Activated gamma-delta T cell treated with anti-CD3 and anti-CD28 coated beads, Interleukin-2, amount 50 U/mL, for 16 hours (primary cell): Measurements from ENCODE around the gene DMBT1.
A peak's percentile ranks its signal among the peaks of the same experiment; 100 is the strongest.
"Not testable (repeated sequence)": the region's sequence is repeated elsewhere in the genome, so short reads cannot be mapped to it uniquely, and the experiment has no call there.

Experiments used
- DNase-seq: peaks from one replicate; pipeline ENCODE4 v3.0.0-alpha.2; 2020; ENCODE audit warnings: low read depth

DMBT1 gene

GRCh38 chr10:122549636-122550035 is 10.9 kb upstream of the DMBT1 start:
- no peak for DNase-seq

GRCh38 chr10:122550427-122550826 is 10.1 kb upstream of the DMBT1 start:
- no peak for DNase-seq

DNA sequence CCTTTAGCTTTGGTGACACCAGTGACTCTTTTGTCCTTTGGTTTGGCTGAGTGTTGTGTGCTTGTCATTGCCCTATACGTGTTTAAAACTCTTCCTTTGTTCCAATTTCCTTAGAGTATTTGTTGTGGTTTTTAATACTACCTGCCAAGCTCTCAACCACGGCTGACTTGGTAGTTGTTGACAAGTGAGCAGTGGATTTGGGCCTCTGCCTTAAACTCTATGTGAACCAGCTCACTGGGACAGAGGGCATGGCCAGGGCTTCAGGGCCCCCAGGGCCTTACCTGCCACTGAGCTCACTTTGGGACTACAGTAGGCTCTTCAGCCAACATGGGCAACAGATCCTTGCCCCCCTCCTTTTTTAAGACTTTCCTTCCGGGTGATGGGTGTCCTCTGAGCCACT is 9.6 kb upstream of the DMBT1 start:
- DNase-seq = no peak

DNA sequence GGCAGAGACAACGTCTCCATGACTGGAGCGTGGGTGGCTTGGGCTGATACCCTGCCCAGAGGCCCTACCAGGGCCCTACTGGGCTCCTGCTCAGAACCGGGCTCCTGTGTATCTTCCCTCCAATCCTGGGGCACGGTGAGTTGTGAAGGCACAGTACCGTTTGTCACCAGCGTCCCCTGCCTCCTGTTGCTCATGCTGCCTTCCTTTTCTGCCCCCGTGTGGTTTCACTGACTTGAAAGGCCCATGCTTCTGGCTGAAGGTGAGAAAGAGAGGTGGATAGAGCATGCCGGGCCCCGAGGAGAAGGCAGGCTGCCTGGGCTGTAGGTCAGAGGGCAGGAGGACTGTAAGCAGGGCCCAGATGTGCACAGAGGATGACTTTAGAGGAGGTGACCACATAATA is 9.1 kb upstream of the DMBT1 start:
- peak; percentile 24 for DNase-seq

DNA sequence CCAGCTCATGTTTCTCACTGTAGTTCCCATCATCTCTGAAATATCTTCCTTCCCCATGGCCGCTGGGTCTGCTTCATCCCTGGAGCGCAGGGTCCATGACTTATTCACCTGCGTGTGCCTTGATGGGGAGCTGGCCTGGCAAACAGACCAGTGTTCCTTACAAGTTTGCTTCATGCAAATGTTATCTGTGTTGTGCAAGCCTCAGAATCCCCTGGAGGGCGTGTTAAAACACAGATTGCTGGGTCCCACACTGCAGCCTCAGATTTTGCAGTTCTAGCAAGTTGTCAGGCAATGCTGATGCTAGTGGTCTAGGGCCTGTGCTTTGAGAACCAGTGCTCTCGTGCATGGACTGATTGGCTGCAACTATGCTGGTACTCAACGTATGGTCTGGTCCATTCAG is 7.2 kb upstream of the DMBT1 start:
- no peak for DNase-seq

- no peak for DNase-seq
These were observed 6.2 kb upstream of the DMBT1 start for GRCh38 chr10:122554131-122555036.

DNA sequence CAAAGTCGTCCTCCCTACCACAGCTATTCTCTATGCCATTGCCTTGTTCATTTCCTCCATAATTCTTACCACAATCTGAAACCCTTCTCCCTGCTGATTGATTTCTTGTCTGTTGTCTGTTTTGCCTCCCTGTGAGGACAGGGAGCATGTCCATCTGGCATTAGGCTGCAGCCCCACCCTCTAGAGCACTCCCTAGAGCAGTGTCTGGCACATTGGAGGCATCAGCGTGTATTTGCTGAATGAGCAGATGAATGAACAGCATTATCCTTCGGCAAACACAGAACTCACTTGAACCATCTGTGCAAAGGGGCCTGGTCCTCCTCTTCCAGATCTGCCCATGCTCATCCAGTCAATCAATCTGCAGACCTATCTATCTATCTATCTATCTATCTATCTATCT is 5.1 kb upstream of the DMBT1 start:
- no peak for DNase-seq

DNA sequence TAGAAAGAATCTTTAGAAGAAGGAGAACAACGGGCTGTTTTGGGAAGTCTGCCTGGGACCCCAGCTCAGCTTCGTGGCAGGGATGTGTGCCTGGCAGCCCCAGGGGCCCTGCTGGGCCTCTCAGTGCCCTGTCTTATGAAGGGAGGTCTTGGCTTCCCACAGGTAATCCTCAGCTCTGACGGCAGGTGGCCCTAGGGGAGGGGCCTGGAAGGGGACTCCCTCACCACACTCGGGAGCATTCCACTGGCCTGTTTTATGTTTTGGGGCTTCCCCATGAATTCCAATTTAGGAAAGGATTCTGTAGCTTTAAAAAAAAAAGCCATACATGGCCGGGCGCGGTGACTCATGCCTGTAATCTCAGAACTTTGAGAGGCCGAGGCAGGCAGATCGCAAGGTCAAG is 3.0 kb upstream of the DMBT1 start:
- no peak for DNase-seq

GRCh38 chr10:122558452-122558851 is 2.1 kb upstream of the DMBT1 start:
- DNase-seq = no peak

DNA sequence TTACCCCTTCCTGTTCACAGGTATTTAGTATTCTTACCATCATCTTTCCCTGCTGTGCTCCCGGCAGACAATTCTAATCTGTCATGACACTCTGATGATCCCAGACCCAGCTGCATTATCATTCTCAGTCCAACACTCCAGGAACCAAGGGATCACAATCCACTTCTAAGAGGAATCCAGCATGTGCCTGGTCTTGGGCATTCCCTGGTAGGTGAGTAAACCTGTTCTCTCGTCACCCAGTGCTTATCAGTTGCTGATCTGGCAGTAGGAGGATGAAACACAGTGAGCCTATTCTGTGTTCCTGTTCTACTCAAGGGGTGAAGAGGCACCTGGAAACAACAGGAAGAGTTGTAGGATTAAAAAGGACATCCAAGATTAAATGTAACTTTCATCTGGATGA is 1.3 kb upstream of the DMBT1 start:
- DNase-seq = no peak

DNA sequence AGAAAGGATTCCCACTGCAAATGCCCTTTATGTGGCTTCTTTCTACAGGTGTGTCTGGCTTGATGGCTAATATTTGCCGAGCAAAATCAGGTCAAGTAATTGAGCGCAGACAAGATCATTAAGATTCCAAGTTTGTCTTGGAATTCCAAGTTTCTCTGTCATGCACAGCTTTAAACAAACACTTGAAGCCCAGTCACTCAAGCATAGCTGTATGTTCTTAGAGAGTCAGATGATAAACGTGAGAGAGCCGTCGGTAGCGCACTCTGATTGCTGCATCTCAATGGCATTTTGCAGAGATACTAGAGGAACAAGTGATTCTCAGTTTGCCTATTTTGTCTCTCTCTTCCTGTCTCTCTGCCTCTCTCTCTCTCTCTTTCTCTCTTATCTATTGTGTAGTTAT is 658 bp downstream of the DMBT1 start:
- DNase-seq = no peak

DNA sequence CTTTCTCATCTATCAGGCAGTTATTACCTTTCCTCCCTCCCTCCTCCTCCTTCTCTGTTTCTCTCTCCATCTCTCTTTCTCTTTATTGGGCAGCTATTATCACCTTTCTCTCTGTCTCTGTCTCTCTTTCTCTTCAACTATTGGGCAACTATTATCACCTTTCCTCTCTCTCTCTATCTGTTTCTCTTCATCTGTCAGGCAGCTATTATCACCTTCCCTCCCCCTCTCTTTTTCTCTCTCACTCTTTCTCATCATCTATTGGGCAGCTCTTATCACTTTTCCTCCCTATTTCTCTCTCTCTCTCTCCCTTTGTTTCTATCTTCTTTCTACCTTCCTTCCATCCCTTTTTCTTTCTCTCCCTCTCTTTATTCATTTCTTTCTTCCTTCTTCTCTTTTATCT is 1.2 kb downstream of the DMBT1 start:
- DNase-seq = no peak

GRCh38 chr10:122564980-122565379 is 4.4 kb downstream of the DMBT1 start:
- no peak for DNase-seq

DNA sequence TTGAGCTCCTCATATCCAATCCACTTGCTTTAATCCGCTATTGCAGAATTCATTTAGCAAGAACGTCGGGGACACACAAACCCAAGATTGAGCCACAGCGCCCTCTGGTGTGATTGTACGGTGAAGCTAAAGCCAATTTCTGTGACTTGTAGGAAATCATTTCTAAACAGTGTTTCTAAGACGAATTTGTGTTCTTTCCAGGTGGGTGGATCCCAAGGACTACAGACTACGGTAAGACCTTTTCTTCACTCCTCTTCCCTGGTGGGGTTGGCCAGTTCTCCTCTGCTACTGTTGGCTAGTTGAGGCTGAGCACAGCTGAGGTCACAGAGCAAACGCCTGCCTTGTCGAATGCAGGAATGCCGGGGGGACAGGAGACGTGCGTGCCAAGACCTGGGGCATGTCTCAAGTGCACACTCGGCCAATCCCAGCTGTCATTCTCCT is 5.2 kb downstream of the DMBT1 start:
- DNase-seq = peak; percentile 54

- DNase-seq = no peak
These were observed 6.1 kb downstream of the DMBT1 start for GRCh38 chr10:122566632-122567031.

DNA sequence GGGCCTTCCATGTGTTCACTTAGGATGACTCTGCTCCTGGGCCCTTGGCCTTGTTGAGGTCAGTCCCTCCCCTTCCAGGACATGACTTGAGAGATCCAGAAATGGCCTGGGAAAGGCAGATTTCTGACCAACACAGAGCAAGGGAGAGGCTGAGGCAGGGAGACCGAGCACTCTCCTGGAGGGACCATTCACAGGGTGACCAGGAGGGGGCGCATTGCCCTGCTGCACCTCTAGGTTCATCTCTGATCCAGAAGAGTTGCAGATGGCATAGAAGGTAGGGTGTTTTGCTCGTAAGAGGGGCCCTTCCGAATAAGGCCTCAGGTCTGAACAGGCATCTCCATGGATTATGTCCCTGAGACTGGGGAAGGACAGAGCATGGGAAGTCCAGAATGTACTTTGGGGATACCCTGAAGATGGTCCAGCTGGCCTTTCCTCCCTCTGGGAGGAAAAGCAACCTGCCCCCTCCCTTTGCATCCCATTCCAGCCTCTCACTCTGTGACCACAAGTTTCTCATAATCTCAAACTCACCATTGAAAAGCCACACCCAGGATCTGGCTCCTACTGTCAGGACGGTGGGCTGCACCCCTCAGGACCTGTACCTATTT is 6.6 kb downstream of the DMBT1 start:
- DNase-seq = no peak

- DNase-seq = no peak
These were observed 8.0 kb downstream of the DMBT1 start for GRCh38 chr10:122568551-122568950.

GRCh38 chr10:122570920-122571319 is 10.4 kb downstream of the DMBT1 start:
- no peak for DNase-seq

DNA sequence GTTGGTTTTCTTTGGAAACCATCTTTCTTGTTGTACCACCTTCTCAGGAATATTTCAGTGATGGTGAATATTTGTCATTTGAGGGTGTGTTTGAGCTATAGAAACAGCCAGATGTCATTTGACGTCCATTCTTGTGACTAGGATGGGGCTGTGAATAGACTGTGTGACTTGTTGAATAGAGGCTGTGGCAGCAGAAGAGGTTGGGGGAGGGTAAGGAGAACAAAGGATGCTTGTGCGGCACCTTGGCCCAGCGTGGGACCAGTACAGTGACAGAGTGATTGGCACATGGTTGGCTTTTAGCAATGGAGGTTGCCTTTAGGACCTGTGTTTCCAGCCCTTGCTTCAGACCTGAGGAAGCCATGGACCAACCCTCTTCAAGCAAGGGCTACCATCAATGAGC is 11.3 kb downstream of the DMBT1 start:
- DNase-seq = no peak

GRCh38 chr10:122575776-122576175 is 15.2 kb downstream of the DMBT1 start:
- DNase-seq = no peak

DNA sequence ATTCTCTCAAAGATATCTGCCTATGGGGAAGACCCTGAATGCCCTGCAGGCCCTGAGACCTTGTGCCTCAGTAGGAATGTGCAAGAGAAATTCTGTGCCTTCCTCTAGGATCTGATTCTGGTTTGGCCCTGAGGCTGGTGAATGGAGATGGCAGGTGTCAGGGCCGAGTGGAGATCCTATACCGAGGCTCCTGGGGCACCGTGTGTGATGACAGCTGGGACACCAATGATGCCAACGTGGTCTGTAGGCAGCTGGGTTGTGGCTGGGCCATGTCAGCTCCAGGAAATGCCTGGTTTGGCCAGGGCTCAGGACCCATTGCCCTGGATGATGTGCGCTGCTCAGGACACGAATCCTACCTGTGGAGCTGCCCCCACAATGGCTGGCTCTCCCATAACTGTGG is 15.7 kb downstream of the DMBT1 start:
- no peak for DNase-seq

DNA sequence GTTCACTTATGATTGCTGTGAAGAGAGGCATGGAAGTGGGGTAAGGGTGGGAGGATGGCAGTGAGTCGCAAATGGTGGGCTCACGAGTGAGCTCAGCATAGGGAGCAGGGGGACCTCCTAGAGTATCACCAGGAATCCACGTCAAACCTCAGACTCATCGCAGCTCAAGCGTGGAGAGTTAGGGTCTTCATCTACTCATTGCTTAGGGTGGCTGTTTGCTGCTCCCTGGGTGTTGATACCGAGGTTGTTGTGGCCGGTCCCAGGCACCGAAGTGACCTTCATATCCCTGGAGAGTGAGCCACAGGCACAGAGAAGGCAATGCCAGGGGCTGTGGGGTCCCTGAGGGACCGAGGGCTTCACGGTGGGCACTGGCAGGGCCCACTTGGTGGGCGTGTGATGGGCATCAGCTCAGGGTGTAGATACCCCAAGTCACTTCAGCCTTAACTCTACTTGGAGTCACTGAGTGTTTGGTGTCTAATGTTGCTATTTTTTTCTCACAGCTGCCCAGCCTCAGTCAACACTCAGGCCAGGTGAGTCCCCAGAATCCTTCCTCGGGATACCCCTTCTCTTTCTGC is 16.8 kb downstream of the DMBT1 start:
- no peak for DNase-seq

GRCh38 chr10:122586070-122586469 is 25.5 kb downstream of the DMBT1 start:
- not testable (repeated sequence) for DNase-seq
